Body of pancreas (tissue), 4 donors: ENCODE measurements around the gene MBD2.

ENCODE experiments used
- POLR2A ChIP-seq, 3 donors: fragments of 450-650 bp; IDR thresholded peaks; one replicate each; pipeline ENCODE4 v1.6.1; 2016; ENCODE audit warnings: antibody characterized with exemption in 3 of 3, mild to moderate bottlenecking in 2 of 3
- TF ChIP-seq, protein P1 (sequence below), 7 experiments: fragments of 450-650 bp in 4 of 7; fragments of 200-600 bp in 3 of 7; sonication (generic) in 3 of 7; IDR thresholded peaks; one replicate each; pipeline ENCODE4 v1.5.1; 2016 to 2019; ENCODE audit warnings: antibody characterized with exemption in 7 of 7

- TF ChIP-seq, protein P1, sequence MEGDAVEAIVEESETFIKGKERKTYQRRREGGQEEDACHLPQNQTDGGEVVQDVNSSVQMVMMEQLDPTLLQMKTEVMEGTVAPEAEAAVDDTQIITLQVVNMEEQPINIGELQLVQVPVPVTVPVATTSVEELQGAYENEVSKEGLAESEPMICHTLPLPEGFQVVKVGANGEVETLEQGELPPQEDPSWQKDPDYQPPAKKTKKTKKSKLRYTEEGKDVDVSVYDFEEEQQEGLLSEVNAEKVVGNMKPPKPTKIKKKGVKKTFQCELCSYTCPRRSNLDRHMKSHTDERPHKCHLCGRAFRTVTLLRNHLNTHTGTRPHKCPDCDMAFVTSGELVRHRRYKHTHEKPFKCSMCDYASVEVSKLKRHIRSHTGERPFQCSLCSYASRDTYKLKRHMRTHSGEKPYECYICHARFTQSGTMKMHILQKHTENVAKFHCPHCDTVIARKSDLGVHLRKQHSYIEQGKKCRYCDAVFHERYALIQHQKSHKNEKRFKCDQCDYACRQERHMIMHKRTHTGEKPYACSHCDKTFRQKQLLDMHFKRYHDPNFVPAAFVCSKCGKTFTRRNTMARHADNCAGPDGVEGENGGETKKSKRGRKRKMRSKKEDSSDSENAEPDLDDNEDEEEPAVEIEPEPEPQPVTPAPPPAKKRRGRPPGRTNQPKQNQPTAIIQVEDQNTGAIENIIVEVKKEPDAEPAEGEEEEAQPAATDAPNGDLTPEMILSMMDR (IDR thresholded peaks at IDR 0.05): no peak
- TF ChIP-seq POLR2A (IDR thresholded peaks at IDR 0.05): no peak
Measured at GRCh38 chr18:54202851-54203250, 21.6 kb downstream of the MBD2 start.
